Vagina (tissue), 2 donors: Measurements from ENCODE around the gene CD8B. TPM values are rescaled to one million over a fixed set of nuclear protein-coding genes. Genes with fewer than 3 reads are reported as not detected.

Source experiments
- DNase-seq, 2 donors: peaks; one replicate each; pipeline ENCODE4 v3.0.0-alpha.2; 2017; ENCODE audit errors: extremely low spot score in 2 of 2
- H3K27ac ChIP-seq: fragments of 200-600 bp; sonication (generic); one replicate; pipeline ENCODE4 v1.5.1; 2019
- H3K27me3 ChIP-seq: fragments of 200-600 bp; sonication (generic); one replicate; pipeline ENCODE4 v1.5.1; 2019
- H3K36me3 ChIP-seq, 2 donors: fragments of 200-600 bp; sonication (generic); one replicate each; pipeline ENCODE4 v1.5.1; 2017 to 2019
- H3K4me1 ChIP-seq: fragments of 200-600 bp; sonication (generic); one replicate; pipeline ENCODE4 v1.5.1; 2019
- H3K4me3 ChIP-seq, 2 donors: fragments of 200-600 bp; sonication (generic); 1 replicate in 1 of 2; 2 replicates in 1 of 2; pipeline ENCODE4 v1.5.1; 2016 to 2019
- H3K9me3 ChIP-seq: fragments of 200-600 bp; sonication (generic); one replicate; pipeline ENCODE4 v1.5.1; 2019
- POLR2A ChIP-seq, 2 donors: fragments of 450-650 bp; IDR thresholded peaks; one replicate each; pipeline ENCODE4 v1.6.1; 2017; ENCODE audit warnings: antibody characterized with exemption in 2 of 2, mild to moderate bottlenecking in 2 of 2, moderate library complexity in 2 of 2
- POLR2AphosphoS5 ChIP-seq, 2 donors: sonication (generic); formaldehyde crosslinking; IDR thresholded peaks; one replicate each; pipeline ENCODE4 v1.9.0; 2017; ENCODE audit warnings: antibody characterized with exemption in 2 of 2, mild to moderate bottlenecking in 2 of 2, low read depth in 1 of 2; ENCODE audit not compliant: insufficient read depth in 1 of 2
- intact Hi-C: fragments of 100-400 bp; cut with DNase I; formaldehyde crosslinking; loops from one replicate; pipeline ENCODE4 v1.15.1; 2023
- total RNA-seq: library from RNA; depleted of rRNA; stranded (reverse); fragments of >200 nt; gene quantifications from one replicate; pipeline ENCODE4 v1.2.3, GENCODE V29; 2016
- TF ChIP-seq, protein P1 (sequence below), 3 experiments: fragments of 450-650 bp in 2 of 3; fragments of 200-600 bp in 1 of 3; sonication (generic) in 1 of 3; IDR thresholded peaks; one replicate each; pipeline ENCODE4 v1.5.1; 2017 to 2019; ENCODE audit warnings: antibody characterized with exemption in 3 of 3, mild to moderate bottlenecking in 2 of 3, moderate library complexity in 2 of 3

Gene CD8B
- total RNA-seq, 1 donor from 2014 or later = 10.6 TPM

DNA sequence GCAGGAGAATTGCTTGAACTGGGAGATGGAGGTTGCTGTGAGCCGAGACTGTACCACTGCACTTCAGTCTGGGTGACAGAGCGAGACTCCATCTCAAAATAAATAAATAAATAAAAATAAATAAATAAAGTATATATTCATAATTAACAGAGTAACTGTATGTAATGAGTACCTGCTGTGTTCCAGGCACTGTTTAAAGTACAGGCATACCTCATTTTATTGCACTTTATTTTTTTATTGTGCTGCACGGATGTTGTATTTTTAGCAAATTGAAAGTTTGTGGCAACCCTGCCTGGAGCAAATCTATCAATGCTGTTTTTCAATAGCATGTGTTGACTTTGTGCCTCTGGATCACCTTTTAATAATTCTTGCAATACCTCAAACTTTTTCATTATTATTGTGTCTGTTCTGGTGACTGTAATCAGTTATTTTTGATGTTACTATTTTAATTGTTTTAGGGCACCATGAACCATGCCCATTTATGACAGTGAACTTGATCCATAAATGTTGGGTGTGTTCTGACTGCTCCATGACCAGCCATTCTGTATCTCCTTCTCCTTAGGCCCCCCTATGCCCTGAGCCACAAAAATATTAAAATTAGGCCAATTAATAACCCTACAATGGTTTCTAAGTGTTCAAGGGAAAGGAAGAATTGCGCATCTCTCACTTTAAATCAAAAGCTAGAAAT lies 43.4 kb downstream of the CD8B start:
- DNase-seq = no peak

GRCh38 chr2:86815611-86816010 lies 46.1 kb downstream of the CD8B start:
- Histone ChIP-seq H3K27me3 (no peaks in the 10 kb centered on the region), H3K4me1 (no peaks in the 10 kb centered on the region), H3K36me3 (no peaks in the 10 kb centered on the region), H3K9me3 (no peaks in the 10 kb centered on the region), H3K27ac (no peak overlapping the region), H3K4me3 (no peak overlapping the region)
- TF ChIP-seq POLR2A (IDR thresholded peaks at IDR 0.05) (no peak), POLR2AphosphoS5 (IDR thresholded peaks at IDR 0.05; ENCODE audit: insufficient read depth in 1 of 2, low read depth in 1 of 2) (no peak)
- TF ChIP-seq, protein P1, sequence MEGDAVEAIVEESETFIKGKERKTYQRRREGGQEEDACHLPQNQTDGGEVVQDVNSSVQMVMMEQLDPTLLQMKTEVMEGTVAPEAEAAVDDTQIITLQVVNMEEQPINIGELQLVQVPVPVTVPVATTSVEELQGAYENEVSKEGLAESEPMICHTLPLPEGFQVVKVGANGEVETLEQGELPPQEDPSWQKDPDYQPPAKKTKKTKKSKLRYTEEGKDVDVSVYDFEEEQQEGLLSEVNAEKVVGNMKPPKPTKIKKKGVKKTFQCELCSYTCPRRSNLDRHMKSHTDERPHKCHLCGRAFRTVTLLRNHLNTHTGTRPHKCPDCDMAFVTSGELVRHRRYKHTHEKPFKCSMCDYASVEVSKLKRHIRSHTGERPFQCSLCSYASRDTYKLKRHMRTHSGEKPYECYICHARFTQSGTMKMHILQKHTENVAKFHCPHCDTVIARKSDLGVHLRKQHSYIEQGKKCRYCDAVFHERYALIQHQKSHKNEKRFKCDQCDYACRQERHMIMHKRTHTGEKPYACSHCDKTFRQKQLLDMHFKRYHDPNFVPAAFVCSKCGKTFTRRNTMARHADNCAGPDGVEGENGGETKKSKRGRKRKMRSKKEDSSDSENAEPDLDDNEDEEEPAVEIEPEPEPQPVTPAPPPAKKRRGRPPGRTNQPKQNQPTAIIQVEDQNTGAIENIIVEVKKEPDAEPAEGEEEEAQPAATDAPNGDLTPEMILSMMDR (IDR thresholded peaks at IDR 0.05) = no peak
- no peak for DNase-seq
- intact Hi-C loops = no loop called here

More for the DNA sequence above, 43.4 kb downstream of the CD8B start:
- intact Hi-C loops = no loop called here
- H3K4me1 ChIP-seq = no peaks in the 10 kb centered on the region
- no peaks in the 10 kb centered on the region for H3K9me3 ChIP-seq
- no peaks in the 10 kb centered on the region for H3K36me3 ChIP-seq
- H3K4me3 ChIP-seq = no peak overlapping the region
- H3K27me3 ChIP-seq = no peaks in the 10 kb centered on the region
- no peak overlapping the region for H3K27ac ChIP-seq
- TF ChIP-seq POLR2A (IDR thresholded peaks at IDR 0.05) (no peak), POLR2AphosphoS5 (IDR thresholded peaks at IDR 0.05; ENCODE audit: insufficient read depth in 1 of 2, low read depth in 1 of 2) (no peak)
- TF ChIP-seq, protein P1 (IDR thresholded peaks at IDR 0.05) = no peak

- peak overlapping the region; percentile 6 to 20 for H3K4me3 ChIP-seq
- H3K27me3 ChIP-seq = peaks cover 8% of the 10 kb centered on the region
- H3K27ac ChIP-seq = no peak overlapping the region
- no peaks in the 10 kb centered on the region for H3K36me3 ChIP-seq
- H3K9me3 ChIP-seq = no peaks in the 10 kb centered on the region
- no peak for TF ChIP-seq POLR2AphosphoS5 (IDR thresholded peaks at IDR 0.05; ENCODE audit: insufficient read depth in 1 of 2, low read depth in 1 of 2)
- TF ChIP-seq, protein P1 (IDR thresholded peaks at IDR 0.05) = no peak
- no peak for TF ChIP-seq POLR2A (IDR thresholded peaks at IDR 0.05)
- no peak for DNase-seq
- intact Hi-C loops = no loop called here
- peaks cover 30% of the 10 kb centered on the region for H3K4me1 ChIP-seq
Observed at GRCh38 chr2:86809481-86810121, 52.1 kb downstream of the CD8B start.

DNA sequence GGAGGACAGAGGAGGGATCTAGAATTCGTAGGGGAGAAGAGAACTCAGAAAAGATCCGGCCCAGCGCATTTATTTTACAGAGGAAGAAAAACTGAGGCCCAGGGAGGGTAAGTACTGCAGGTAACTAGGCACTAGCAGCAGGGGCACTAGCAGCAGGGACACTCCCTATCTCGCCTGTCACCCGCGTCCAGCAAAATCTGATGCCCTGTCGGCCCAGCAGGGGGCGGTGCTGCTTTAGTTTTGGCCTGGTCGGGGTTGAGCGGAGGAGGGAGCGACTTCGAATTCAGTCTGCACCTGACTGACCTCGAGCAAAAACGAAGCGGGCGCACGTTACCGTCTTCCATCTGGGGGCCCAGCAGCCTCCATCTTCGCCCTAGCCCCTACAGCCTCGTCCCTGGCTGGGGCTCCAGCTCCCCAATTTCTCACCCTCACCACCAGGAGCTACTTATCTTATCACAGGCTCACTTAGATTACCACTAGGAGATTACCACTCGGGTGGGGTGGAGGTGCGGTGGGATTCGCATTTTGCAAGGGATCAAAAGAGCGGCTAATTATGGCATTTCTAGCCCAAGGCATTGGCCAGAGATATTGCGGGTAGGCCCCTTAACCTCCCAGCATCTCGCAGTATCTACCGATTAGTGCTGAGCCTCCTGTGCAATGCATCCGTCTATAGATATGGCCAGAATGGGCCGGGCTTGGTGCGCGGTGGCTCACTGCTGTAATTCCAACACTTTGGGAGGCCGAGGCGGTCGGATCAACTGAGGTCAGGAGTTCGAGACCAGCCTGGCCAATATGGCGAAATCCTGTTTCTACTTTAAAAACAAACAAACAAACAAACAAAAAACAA lies 53.1 kb downstream of the CD8B start:
- no peaks in the 10 kb centered on the region for H3K36me3 ChIP-seq
- TF ChIP-seq, protein P1 (IDR thresholded peaks at IDR 0.05) = peak; percentile 87 to 93 (median 90)
- TF ChIP-seq POLR2A (IDR thresholded peaks at IDR 0.05) (no peak), POLR2AphosphoS5 (IDR thresholded peaks at IDR 0.05; ENCODE audit: insufficient read depth in 1 of 2, low read depth in 1 of 2) (no peak)
- peaks cover 30% of the 10 kb centered on the region for H3K4me1 ChIP-seq
- peaks cover 8% of the 10 kb centered on the region for H3K27me3 ChIP-seq
- H3K9me3 ChIP-seq = no peaks in the 10 kb centered on the region
- H3K4me3 ChIP-seq = peak overlapping the region; percentile 35 to 49
- H3K27ac ChIP-seq = peak overlapping the region; percentile 16
- intact Hi-C loops = no loop called here
- DNase-seq = no peak
